GM19239 (cell line): ENCODE results near the gene LRP5.
"Not testable (repeated sequence)": the region's sequence is repeated elsewhere in the genome, so short reads cannot be mapped to it uniquely, and the experiment has no call there.

Experiments used
- DNase-seq: peaks from one replicate; pipeline ENCODE4 v3.0.0; 2011; ENCODE audit warnings: low spot score; ENCODE audit not compliant: insufficient read length
- FAIRE-seq: peaks from 2 replicates; lab custom pipeline; 2011; peaks lifted over from hg19 to GRCh38; lab: Jason Lieb, UNC

Gene LRP5

DNA sequence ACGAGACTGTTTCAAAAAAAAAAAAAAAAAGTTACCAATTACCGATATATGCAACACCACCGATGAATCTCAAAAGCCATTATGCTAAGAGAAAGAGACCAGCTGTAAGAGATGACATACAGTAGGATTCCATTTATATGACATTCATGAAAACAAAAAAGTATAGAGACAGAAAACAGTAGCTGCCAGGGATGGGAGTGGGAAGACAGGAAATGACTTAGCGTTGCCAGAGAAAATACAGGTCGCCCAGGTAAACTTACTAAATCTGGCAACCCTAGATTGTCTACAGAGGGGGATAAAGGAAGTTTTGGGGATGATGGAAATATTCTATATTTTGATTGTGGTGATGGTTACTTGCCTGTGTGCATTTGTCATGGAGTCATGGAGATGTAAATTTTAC, 32.7 kb upstream of the LRP5 start:
- no peak for DNase-seq
- no peak for FAIRE-seq

DNA sequence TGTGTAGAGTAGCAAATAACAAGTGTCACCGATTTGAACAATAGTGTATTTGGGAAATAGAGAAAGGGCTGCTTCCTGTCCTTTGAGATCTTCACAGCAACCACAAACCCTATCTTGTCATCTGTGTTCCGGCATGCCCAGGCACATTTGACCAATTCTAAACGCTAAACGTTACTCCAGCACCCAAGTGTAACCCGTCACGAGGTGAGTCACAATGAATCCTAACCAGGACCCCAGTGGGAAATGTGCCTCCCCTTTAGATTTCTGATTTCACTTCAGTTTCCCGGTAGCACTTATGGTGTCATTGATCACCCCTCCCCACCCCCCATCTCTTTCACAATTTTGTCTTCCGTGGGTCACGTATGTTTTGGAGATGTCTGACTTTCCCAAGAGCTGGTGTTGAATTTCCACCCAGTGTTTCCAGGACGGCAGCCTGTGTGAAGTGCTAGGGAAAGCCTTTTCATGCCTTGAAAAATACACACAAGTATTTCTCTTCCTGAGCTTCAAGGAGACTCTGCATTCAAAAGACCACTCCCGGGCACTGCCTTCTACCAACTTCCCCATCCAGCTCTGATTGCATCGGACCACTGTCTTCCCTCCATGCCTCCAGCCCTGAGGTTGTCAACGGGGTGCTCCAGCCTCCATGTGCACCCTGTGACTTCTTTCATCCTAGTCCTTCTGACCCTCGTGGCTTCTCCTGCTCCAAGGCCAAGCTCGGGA, 30.1 kb upstream of the LRP5 start:
- FAIRE-seq (peak; percentile 89), DNase-seq (peak; percentile 53)

DNA sequence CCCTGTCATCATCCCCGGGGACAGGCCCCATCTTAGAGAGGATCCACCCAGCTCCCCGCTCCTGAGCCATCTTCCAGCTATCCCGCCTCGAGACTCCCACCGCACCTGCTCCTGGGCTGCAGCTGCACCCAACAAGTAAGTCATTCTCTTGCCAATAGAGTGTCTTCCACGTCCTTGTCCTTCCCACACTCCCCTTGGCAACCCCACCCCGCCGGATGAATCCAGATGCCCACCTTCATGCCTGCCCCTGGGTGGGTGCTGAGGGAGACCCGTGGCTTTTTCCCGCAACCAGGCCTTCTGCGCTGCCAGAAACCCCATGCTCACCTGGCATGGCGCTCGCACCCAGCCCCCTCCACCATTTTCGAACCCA, 29.5 kb upstream of the LRP5 start:
- no peak for FAIRE-seq
- no peak for DNase-seq

DNA sequence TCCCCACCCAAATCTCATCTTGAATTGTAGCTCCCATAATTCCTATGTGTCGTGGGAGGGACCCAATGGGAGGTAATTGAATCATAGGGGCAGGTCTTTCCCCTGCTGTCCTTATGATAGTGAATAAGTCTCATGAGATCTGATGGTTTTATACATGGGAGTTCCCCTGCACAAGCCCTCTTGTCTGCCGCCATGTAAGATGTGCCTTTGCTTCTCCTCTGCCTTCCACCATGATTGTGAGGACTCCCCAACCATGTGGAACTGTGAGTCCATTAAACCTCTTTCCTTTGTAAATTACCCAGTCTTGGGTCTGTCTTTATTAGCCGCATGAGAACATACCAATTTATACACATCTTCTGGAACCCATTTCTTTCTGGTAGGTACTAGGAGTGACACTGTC, 27.8 kb upstream of the LRP5 start:
- not testable (repeated sequence) for FAIRE-seq

DNA sequence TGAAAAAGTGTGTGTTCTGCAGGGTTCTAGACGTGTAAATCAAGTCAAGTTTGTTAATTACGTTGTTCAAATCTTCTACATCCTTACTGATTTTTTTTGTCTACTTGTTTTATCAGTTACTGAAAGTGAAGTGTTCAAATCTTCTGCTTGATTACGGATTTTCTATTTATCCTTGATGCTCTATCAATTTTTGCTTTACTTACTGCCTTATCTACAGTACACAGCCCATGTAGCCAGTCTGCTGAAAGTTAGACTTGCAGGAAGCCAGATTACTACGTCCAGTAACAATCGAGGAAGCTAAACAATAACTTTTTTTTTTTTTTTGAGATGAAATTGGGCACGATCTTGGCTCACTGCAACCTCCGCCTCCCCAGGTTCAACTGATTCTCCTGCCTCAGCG, 25.0 kb upstream of the LRP5 start:
- FAIRE-seq (no peak), DNase-seq (no peak)

More for the DNA sequence above, 27.8 kb upstream of the LRP5 start:
- not testable (repeated sequence) for DNase-seq

DNA sequence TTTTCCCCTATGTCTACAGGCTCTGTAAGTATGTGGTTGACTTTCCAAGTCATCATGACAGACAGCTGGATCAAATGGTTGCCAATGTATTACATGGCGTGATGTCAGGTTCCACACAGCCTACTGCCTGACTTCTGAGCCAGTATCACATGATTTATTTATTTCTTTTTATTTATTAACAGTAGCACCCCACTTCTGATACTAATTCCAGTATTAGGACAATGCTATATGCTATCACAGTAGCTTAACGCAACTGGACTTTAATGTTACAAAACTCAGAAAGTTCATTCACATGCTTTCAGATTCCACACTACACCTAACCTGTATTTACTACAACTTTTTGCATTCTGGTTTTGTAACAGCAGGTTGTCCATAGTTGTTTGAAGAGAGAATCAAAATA, 22.9 kb upstream of the LRP5 start:
- DNase-seq (no peak), FAIRE-seq (no peak)

GRCh38 chr11:68293708-68294107, 18.7 kb upstream of the LRP5 start:
- DNase-seq (no peak), FAIRE-seq (peak; percentile 37)

DNA sequence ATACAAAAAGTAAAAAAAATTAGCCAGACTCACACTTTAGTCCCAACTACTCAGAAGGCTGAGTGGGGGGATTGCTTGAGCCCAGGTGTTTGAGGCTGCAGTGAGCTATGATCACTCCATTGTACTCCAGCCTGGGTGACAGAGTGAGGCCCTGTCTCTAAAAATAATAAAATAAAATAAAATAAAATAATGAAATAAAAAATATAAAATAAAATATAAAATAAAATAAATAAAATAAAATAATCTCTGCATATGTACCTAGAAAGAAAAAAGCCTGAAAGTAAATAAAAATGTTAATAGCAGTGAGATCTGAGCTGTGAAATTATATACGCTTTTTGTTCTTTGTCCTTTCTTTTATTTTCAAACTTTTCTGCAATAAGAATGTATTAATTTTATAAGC, 17.1 kb upstream of the LRP5 start:
- FAIRE-seq = no peak
- no peak for DNase-seq

GRCh38 chr11:68295940-68296339, 16.5 kb upstream of the LRP5 start:
- DNase-seq = no peak
- FAIRE-seq = no peak

- no peak for FAIRE-seq
- no peak for DNase-seq
Observed at GRCh38 chr11:68296344-68297051, 15.9 kb upstream of the LRP5 start.

DNA sequence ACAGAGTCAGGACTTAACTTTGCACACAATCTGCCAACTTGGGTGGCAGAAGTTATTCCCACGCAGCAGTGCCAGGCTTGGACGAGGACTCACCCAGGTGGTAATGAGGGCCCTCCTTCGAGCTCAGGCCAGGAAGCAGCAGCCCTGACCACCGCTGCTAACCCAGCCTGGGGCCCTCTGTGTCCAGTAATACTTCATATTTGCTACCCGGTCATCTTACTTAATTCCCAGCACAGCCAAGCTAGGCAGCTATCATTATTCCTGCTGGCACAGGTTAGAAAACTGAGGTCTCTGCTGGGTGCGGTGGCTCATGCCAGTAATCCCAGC, 15.4 kb upstream of the LRP5 start:
- no peak for FAIRE-seq
- DNase-seq = no peak

- FAIRE-seq = no peak
- no peak for DNase-seq
Observed at GRCh38 chr11:68297494-68297811, 14.9 kb upstream of the LRP5 start.

DNA sequence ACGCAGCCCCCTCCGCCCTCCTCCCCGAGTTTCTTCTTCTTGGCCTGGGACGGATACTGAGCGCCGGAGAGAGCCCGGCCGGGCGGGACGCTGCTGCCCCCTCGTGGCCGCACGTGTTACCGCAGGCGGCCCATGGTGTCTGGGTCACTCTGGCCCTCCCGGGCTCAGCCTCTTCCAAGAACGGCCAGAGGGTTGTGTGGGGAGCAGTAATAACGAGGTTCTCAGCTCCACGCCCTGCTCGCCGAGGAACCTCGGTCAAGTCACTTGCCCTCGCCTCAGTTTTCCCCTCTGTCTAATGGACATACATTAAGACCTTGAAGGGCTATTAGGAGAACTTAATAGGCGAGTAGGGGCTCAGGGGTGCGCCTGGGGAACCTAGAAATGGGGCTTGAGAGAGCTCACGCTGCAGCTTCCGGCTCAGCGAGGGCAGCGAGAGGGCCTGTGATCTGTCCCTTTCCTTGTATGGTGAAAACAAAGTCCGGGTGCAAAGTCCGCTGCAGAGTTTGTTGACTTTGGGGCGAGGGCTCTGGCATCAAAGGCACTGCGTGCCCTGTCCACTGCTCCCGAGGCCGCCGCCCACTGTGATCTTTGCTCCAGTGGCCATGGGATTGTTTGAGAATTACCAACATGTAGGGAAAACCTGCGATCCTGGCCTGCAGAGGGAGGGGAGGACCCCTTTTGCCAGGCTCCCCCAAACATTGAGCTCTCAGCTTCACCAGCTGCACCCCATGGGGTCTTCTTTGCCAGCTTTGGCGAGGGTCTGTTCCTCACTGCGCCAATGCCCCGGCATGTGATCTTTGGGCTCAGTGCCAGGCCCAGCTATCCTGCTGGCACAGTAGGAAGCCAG, 14.4 kb upstream of the LRP5 start:
- FAIRE-seq (peak; percentile 71), DNase-seq (peak; percentile 69)

GRCh38 chr11:68298659-68299516, 13.5 kb upstream of the LRP5 start:
- DNase-seq (no peak), FAIRE-seq (no peak)

DNA sequence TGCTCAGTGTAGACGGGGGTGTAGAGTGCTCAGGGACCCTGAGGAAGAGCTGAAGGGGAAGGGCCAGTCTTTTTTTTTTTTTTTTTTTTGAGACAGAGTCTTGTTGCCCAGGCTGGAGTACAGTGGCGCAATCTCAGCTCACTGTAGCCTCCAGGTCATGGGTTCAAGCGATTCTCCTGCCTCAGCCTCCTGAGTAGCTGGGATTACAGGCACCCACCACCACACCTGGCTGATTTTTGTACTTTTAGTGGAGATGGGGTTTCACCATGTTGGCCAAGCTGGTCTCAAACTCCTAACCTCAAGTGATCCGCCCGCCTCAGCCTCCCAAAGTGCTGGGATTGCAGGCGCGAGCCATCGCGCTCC, 12.9 kb upstream of the LRP5 start:
- not testable (repeated sequence) for FAIRE-seq, DNase-seq

DNA sequence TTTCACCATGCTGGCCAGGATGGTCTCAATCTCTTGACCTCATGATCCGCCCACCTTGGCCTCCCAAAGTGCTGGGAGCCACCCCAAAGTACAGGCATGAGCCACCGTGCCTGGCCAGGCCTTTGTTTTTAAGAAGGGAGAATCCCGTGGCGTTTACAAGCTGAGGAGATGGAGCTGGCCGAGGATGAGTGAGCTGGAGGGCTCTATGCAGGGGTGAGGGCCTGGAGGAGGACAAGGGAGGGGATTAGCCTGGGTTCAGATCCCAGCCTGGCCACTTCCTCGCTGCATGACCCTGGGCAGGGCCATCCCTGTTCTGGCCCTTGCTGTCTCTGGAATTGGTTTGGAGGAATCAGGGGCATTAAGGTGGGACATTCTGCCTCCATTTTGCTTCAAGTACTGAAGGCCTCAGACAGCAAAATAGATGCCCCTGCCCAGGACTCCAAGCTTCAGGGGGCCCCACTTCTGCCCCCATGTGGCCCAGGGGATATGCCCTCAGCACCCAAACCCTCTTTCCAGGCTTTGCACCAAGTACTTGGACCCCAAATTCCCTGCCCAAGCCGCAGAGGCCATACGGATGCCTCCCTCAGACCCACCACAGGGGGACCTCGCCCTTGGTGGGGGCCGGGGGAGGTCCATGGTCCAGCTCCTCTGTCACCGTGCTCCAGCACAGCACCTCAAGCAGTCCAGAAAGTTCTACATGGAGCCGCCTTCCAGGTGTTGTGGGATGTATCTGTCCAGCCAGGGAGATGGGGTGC, 12.1 kb upstream of the LRP5 start:
- FAIRE-seq = no peak
- no peak for DNase-seq

DNA sequence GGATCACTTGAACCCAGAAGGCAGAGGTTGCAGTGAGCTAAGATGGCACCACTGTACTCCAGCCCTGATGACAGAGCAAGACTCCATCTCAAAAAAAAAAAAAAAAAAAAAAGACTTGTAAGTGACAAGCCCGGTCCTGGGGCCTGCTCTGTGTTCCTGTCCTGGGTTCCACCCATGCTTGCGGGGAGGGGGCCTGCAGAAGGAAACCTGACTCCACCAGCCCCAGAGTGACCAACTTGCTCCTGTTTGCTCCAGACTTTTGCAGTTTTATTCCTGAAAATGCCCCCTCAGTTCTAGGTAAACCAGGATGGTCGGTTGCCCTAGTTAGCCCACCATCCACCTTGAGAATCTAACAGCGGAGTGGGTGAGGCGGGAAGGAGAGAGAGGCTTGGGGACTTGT, 10.1 kb upstream of the LRP5 start:
- DNase-seq (no peak), FAIRE-seq (no peak)

- DNase-seq (no peak), FAIRE-seq (no peak)
Observed at GRCh38 chr11:68302670-68303069, 9.7 kb upstream of the LRP5 start.

DNA sequence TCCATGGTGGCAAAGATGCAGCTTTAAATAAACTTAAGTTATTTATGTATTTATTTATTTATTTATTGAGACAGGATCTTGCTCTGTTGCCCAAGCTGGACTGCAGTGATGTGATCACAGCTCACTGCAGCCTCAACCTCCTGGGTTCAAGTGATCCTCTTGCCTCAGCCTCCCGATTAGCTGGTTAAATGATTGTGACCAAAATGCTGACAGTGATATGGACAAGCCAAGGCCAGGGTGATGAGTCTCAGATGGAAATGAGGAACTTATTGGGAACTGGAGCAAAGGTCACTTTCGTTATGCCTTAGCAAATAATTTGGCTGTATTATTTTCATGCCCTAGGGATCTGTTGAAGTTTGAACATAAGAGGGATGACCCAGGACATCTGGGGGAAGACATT, 9.3 kb upstream of the LRP5 start:
- no peak for DNase-seq
- FAIRE-seq = no peak
